ENCODE measurements around the gene NR4A1. TPM values are rescaled to one million over a fixed set of nuclear protein-coding genes. Genes with fewer than 3 reads are reported as not detected.

The NR4A1 gene
- total and polyA plus RNA-seq, 2 of the 13 experiments (the other 11 are each of a cell fraction or from before 2014, with no cell fraction given), result 5.7 to 15.2 TPM

DNA sequence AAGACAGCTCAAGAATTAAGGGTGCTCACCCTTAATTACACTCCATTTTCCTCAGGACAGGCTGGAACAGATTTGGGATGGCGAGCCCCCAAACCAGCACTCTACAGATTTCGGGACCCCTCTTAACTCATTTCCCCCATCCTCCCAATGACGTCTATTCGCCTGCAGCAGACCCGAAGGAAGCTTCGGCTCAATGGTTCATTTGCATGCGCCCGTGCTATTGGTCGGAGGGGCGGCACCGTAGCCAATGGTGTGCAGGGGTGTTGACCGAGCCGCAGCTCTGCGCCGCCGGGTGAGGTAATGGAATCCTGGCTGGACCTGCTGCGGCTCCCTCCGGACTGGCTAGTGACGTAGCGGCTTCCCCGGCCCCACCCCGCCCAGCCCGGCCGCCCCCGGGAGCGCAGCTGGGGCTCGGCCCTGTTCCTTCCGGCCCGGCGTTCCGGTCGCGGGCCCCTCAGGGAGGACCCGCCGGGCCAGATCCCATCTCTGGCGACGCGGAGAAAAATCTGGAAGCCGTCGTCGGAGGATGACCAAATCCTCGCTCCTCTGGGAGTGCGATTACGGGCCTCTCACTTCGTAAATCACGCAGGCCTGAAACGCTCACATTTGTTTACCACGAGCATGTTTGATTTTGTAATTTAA lies 18.3 kb upstream of the NR4A1 start (continued):
- TF ChIP-seq, protein P1, sequence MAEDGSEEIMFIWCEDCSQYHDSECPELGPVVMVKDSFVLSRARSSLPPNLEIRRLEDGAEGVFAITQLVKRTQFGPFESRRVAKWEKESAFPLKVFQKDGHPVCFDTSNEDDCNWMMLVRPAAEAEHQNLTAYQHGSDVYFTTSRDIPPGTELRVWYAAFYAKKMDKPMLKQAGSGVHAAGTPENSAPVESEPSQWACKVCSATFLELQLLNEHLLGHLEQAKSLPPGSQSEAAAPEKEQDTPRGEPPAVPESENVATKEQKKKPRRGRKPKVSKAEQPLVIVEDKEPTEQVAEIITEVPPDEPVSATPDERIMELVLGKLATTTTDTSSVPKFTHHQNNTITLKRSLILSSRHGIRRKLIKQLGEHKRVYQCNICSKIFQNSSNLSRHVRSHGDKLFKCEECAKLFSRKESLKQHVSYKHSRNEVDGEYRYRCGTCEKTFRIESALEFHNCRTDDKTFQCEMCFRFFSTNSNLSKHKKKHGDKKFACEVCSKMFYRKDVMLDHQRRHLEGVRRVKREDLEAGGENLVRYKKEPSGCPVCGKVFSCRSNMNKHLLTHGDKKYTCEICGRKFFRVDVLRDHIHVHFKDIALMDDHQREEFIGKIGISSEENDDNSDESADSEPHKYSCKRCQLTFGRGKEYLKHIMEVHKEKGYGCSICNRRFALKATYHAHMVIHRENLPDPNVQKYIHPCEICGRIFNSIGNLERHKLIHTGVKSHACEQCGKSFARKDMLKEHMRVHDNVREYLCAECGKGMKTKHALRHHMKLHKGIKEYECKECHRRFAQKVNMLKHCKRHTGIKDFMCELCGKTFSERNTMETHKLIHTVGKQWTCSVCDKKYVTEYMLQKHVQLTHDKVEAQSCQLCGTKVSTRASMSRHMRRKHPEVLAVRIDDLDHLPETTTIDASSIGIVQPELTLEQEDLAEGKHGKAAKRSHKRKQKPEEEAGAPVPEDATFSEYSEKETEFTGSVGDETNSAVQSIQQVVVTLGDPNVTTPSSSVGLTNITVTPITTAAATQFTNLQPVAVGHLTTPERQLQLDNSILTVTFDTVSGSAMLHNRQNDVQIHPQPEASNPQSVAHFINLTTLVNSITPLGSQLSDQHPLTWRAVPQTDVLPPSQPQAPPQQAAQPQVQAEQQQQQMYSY (CRISPR knock-in tag; IDR thresholded peaks at IDR 0.05), result 0 out of 2 replicates have a peak, but pooled peaks have one; percentile 43
- TF ChIP-seq, protein P2, sequence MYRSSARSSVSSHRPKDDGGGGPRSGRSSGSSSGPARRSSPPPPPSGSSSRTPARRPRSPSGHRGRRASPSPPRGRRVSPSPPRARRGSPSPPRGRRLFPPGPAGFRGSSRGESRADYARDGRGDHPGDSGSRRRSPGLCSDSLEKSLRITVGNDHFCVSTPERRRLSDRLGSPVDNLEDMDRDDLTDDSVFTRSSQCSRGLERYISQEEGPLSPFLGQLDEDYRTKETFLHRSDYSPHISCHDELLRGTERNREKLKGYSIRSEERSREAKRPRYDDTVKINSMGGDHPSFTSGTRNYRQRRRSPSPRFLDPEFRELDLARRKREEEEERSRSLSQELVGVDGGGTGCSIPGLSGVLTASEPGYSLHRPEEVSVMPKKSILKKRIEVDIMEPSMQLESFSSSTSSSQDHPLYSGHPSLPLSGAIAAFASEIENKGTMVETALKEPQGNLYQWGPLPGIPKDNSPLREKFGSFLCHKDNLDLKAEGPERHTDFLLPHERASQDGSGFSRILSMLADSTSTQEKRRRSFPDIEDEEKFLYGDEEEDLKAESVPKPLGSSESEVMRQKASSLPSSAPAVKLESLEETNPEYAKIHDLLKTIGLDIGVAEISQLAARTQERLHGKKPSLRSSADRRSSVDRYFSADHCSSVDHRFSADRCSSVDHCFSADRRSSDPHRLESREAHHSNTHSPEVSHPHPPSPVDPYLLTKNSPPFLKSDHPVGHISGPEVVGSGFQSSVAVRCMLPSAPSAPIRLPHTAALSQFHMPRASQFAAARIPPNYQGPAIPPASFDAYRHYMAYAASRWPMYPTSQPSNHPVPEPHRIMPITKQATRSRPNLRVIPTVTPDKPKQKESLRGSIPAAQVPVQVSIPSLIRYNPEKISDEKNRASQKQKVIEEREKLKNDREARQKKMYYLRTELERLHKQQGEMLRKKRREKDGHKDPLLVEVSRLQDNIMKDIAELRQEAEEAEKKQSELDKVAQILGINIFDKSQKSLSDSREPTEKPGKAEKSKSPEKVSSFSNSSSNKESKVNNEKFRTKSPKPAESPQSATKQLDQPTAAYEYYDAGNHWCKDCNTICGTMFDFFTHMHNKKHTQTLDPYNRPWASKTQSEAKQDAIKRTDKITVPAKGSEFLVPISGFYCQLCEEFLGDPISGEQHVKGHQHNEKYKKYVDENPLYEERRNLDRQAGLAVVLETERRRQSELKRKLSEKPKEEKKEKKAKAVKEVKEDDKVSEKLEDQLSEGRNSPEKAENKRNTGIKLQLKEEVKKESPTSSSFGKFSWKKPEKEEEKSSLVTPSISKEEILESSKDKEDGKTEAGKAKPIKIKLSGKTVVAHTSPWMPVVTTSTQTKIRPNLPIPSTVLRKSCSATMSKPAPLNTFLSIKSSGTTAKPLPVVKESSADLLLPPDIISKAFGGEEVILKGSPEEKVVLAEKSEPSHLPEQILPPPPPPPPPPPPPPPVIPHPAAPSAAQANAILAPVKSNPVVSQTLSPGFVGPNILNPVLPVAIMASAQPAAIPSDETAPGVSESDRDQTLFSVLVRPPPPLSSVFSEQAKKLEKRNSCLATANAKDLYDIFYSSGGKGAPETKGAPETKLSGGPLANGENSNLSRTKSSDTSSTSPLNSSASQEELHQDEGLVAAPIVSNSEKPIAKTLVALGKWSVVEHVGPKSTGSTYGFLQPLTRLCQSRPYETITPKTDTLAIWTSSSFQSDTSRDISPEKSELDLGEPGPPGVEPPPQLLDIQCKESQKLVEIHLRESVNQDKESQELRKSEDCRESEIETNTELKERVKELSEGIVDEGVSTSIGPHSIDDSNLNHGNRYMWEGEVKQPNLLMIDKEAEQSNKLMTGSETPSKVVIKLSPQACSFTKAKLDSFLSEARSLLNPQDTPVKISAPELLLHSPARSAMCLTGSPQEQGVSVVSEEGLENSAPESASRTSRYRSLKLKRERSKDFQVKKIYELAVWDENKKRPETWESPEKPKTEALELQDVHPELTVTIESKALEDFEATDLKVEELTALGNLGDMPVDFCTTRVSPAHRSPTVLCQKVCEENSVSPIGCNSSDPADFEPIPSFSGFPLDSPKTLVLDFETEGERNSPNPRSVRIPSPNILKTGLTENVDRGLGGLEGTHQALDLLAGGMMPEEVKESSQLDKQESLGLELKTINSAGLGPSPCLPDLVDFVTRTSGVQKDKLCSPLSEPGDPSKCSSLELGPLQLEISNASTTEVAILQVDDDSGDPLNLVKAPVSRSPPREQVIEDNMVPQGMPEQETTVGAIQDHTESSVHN (CRISPR knock-in tag; IDR thresholded peaks at IDR 0.05), result no peak
- peak; percentile 76; the same call in 1 of the 2 replicates for TF ChIP-seq KLF12 (CRISPR knock-in tag; IDR thresholded peaks at IDR 0.05; ENCODE audit: borderline replicate concordance)
- TF ChIP-seq THYN1 (CRISPR knock-in tag; IDR thresholded peaks at IDR 0.05; ENCODE audit: borderline replicate concordance, low read depth), result no peak
- TF ChIP-seq SOX6 (IDR thresholded peaks at IDR 0.05), result no peak
- TF ChIP-seq SOX6 (CRISPR knock-in tag; IDR thresholded peaks at IDR 0.05), result 0 out of 2 replicates have a peak, but pooled peaks have one; percentile 43
- TF ChIP-seq NRL (CRISPR knock-in tag; IDR thresholded peaks at IDR 0.05; ENCODE audit: borderline replicate concordance), result no peak
- TF ChIP-seq ATM (IDR thresholded peaks at IDR 0.05; ENCODE audit: borderline replicate concordance), result no peak
- TF ChIP-seq, protein P3, sequence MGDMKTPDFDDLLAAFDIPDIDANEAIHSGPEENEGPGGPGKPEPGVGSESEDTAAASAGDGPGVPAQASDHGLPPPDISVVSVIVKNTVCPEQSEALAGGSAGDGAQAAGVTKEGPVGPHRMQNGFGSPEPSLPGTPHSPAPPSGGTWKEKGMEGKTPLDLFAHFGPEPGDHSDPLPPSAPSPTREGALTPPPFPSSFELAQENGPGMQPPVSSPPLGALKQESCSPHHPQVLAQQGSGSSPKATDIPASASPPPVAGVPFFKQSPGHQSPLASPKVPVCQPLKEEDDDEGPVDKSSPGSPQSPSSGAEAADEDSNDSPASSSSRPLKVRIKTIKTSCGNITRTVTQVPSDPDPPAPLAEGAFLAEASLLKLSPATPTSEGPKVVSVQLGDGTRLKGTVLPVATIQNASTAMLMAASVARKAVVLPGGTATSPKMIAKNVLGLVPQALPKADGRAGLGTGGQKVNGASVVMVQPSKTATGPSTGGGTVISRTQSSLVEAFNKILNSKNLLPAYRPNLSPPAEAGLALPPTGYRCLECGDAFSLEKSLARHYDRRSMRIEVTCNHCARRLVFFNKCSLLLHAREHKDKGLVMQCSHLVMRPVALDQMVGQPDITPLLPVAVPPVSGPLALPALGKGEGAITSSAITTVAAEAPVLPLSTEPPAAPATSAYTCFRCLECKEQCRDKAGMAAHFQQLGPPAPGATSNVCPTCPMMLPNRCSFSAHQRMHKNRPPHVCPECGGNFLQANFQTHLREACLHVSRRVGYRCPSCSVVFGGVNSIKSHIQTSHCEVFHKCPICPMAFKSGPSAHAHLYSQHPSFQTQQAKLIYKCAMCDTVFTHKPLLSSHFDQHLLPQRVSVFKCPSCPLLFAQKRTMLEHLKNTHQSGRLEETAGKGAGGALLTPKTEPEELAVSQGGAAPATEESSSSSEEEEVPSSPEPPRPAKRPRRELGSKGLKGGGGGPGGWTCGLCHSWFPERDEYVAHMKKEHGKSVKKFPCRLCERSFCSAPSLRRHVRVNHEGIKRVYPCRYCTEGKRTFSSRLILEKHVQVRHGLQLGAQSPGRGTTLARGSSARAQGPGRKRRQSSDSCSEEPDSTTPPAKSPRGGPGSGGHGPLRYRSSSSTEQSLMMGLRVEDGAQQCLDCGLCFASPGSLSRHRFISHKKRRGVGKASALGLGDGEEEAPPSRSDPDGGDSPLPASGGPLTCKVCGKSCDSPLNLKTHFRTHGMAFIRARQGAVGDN (CRISPR knock-in tag; IDR thresholded peaks at IDR 0.05), result peak; percentile 88
- TF ChIP-seq, protein P4, sequence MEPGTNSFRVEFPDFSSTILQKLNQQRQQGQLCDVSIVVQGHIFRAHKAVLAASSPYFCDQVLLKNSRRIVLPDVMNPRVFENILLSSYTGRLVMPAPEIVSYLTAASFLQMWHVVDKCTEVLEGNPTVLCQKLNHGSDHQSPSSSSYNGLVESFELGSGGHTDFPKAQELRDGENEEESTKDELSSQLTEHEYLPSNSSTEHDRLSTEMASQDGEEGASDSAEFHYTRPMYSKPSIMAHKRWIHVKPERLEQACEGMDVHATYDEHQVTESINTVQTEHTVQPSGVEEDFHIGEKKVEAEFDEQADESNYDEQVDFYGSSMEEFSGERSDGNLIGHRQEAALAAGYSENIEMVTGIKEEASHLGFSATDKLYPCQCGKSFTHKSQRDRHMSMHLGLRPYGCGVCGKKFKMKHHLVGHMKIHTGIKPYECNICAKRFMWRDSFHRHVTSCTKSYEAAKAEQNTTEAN (CRISPR knock-in tag; conservative IDR thresholded peaks at IDR 0.05), result no peak

Measured in HepG2 (cell line).